HG03103 (cell line): Measurements from ENCODE around the gene MRPS5.

Experiments used
- ATAC-seq: cut with Tn5 transposase; IDR thresholded peaks from one replicate; pipeline ENCODE4 v1.9.1; 2021; ENCODE audit warnings: low read depth; ENCODE audit not compliant: unreplicated experiment

Gene MRPS5

DNA sequence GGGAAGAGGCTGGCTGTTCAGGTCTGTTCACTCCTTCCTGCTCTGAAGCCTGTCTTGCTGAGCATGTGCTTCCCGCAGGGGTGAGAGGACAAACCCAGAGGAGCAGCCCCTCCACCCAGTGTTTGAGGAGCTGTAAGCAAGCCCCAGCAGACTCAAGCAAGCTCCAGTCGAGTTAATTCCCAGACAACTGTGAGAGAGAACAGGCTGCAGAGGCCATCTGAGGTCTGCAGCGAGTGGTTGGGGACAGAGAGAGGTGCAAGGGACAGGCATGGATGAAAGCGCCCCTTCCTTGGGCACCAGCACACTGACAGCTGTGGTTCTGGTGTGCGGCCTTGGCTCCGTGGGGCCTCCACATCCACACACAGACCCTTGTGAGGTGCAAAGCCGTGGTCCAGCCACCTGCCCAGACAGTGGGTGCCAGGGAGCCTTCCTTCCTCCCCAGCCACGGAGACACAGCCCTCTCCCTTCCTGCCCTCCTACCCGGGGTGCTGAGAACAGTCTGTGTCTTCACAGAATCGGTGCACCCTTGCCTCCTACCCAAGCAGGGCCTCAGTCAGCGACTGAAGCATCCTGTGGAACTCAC is 59.9 kb downstream of the MRPS5 start:
- ATAC-seq: no peak

DNA sequence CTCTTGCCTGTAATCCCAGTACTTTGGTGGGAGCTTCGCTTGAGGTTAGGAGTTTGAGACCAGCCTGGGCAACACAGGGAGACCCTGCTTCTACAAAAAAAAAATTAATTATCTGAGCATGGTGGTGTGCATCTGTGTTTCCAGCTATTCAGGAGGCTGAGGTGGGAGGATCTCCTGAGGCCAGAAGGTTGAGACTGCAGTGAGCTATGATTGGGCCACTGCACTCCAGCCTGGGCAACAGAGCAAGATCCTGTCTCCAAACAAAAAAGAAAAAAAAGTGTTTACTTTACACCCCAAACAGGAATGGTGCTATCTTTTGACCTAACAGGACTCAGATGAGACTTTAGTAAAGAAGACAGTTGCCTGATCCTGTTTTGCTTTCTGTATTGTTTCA is 60.5 kb downstream of the MRPS5 start:
- no peak for ATAC-seq

DNA sequence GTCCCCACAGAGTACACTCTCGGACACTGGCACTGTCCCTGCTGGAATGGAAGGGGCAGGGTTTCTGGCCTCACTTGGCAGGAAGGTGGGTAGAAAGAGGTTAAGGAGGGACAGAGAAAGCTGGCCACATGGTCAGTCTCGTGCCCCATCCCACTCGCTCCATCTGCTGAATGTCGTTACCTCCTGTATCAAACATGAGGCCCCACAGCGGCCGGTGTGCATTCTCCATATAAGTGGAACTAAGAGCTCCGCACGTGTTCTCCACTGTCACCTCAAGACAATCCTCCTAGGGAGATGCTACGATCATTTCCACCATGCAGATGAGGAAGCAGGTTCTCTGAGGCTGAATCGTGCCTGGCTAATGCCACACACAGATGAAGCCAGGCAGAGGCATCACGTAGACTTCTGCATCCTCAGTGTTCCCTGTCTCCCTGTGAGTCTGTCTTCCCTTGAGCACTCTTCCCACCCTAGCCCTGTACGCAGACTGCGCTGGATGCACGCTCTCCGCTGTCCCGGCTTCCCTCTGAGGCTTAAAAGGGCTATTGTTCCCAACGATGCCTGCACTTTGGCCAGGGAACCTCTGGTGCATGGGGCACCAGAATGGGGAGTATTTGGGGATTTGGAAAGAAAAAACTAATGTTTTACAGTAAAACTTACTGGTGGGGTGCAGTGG is 61.0 kb downstream of the MRPS5 start:
- ATAC-seq: no peak

DNA sequence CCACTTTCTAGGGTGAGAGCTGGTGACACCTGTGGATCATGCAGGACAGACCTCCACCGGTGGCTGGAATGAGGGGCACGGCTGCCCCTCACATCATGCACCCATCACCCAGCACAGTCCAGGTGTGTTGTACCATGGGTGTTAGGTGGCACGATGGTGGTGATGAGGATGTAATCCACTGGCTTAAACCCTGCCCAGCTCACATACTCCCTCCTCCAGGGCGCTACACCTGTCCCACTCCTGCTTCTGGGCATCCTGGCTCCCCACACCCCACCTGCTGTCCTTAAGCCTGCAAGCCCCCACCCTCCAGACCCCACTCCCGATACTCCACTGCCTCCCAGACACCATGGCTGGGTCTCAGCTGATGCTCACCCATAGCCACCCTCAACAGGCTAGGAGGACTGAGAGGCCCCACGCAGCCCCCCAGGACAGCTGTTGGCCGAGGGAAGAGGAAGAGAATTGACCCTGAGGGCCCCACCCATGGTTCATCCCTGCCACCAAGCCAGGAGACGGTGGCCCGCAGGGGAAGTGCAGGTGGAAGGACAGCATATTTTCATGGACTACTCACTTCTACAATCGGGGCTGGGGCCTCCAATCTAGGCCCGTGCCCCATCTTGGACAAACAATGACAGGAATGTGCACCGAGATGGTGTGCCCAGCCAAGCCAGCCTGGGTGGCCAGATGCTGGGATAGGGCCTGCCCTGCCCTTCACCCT is 61.8 kb downstream of the MRPS5 start:
- ATAC-seq: no peak

DNA sequence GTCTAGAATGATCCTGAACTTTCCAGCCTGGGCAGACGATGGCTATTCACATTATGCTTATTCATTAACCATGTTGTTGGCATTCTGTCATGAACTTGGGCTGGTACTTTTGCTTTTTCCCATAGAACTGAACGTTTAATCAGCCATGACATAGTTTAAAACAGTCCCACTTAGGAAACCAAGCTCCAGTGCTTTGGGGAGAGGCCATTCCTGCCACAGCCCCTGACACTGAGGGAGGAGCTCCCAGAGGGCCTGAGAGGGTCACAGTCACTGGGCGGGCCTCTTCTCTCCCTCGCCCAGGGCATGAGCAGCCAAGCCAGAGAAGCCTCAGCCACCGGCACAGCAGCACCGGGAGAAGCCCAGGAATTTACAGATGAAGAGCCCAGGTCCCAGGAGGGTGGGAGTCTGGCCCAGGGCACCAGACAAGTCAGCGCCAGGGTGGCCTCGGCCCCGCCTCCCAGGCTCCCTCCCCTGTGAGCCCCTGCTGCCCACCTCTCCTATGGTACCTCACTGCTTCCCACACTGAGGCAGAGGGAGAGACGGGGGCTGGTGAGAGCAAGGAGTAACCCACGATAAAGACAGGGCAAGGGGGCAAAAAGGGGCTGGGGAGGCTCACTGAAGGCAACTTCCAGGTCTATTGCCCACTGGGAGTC is 62.5 kb downstream of the MRPS5 start:
- ATAC-seq: no peak

DNA sequence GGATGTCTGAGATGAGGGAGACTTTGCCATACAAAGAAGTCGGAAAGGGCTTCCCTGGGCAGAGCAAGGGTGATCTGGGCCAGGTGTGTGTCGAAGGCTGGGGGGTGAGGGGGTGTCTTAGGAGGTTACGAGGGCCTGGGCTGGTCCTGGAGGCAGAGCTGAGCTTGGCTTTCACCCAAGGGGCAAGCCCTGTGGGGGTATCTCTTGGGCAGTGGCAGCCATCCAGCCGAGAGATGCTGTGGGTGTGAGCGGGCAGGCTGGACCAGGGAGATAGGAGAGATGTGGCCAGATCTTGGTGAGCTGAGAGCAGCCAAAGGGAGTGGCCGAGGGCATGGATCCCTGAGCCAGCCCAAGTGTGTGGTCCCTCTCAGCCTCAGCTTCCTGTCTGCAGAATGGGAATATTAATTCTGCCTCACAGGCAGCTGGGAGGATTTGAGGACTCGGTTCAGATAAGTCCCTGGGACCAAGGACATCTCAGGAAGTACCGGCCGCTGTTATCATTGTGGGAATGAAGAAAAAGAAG is 63.1 kb downstream of the MRPS5 start:
- no peak for ATAC-seq

DNA sequence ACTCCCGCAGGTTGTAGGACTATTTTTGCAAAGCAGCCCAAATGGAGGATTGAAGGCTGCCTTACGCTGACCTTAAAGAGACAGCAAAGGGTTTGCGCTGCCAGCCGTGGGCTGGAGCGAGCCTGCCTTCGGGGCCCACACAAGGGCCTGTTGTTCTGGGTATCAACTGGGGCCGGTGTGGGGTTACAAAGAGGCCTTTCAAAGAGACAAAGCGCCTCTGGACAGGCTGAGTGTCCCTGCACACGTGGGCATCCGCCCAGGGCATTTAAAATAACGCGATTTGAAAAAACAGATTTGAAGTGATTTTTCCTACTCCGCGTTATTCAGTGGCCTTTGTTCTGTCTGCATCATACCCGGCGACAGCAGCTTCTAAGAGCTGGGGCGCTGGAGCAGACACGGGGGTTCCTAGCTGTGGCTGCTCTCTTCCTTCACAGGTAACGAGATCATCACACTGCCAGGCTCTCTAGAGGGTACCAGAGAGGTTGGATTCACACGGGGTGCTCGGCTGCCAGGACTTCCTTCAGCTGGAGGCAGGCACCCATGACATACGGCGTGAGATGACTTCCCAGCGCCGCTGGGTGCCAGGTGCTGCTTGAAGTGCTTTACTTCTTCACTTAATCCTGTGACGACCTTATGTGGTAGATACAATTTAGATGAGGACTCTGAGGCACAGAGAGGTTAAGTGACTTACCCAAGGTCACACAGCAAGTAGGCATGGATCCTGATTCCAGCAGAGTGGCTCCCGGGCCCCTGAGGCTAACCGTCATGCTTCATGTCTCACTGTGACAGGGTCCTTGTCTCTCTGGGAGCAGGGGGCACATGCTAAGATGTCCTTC is 63.9 kb downstream of the MRPS5 start:
- no peak for ATAC-seq

DNA sequence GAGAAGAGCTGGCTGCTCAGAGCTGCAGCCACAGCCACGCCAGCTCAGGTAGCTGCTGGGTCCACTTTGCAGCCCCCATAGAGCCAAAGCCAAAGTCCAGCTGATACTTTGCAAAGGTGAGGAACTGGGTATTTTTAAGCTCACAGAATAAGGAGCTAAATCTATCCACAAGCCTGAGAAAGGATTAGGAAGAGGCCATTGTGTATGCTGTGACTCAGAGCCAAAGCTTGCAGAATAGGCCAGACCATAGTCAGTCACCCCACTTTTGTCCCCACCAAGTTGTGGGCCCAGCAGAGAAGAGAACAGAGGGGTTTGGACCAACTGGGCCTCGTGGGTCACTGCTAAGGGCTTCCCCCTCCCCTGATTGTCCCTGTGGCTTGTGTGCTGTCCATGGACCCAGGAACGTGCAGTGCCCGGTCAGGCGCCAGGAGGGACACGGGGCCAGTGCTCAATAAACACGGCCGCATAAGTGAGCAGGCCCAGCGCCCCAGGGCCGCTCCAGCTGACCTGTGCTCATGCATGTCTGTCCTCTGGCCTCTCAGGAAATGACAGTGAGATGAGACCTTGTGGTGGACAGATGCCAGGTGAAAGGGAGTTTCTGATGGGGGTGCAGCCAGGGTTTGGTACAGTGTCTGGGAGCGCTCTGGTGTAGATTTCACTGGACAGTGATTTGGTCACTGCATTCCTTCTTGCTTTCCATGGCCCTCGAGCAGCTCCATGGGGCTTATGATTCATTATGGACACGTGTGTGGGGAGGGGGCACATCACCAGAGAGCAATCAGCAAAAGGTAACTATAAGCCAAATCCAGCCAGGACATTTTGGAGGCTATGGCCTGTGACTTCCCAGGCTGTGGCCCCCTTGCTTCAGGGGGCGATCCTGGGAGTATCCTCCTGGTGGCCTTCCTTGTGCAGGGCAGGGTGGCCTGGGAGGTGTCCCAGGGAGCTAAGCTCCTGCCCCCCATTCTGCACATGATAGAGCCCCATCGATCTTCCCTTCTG is 64.8 kb downstream of the MRPS5 start:
- ATAC-seq: no peak

DNA sequence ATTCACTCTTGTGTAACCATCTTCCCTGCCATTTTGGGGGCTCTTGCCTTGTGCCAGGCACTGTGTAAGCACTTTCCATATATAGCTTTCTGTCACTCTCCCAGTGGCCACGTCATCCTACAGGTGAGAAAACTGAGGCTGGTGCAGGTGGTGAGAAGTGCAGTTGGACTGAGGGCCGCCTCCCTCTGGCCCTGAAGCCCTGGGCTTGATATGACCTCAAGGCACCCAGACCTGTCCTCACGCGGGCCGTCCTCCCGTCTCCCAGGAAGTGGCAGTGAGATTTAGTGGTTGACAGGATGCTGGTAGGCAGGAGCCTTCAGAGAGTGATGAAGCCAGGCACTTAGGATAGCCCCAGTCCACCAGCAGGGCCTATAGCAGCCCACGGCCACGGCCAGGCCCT is 65.6 kb downstream of the MRPS5 start:
- no peak for ATAC-seq

DNA sequence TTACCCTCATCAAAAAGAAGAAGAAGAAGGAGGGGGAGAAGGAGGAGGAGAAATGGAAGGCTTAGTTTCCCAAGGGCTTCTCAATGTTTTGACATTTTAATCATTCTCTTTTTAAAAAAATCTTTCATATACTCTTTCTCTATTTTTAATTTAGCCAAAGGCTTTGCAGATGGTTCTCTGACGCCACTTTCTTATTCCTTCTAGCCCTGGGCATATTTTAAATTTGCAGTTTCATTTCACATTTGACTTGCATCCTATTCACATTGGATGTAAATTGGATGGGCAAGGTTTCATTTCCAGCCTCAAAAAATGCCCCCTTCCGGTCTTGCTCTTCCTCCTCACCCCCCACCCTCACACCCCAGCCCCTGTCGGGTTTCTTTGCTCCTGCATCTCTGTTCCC is 66.3 kb downstream of the MRPS5 start:
- no peak for ATAC-seq

DNA sequence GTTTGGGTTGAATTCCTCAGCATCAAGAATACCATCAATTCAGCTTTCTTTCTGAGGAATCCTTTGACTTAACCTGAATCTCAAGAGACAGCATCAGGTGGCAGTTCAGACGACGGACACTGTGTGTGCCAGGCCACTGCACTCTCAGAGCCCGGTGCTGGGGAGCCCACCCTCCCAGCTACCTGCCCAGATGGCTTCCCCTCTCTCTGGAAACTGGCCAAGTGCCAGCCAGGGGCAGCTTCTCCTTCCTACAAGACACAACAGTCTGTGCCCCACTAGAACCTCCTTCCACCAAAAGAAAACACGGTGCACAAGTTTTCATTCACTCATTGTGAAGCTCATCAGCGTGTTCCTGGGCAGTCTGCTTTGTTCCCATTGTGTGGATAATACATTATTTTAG is 67.6 kb downstream of the MRPS5 start:
- no peak for ATAC-seq

DNA sequence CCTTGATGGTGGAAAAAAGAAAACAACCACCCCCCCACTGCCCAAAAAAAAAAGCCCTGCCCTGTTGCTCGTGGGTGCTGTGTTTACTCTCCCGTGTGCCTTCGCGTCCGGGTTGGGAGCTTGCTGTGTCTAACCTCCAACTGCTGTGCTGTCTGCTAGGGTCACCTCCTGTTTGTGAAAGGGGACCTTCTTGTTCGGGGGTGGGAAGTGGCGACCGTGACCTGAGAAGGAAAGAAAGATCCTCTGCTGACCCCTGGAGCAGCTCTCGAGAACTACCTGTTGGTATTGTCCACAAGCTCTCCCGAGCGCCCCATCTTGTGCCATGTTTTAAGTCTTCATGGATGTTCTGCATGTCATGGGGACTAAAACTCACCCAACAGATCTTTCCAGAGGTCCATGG is 68.1 kb downstream of the MRPS5 start:
- ATAC-seq: no peak

DNA sequence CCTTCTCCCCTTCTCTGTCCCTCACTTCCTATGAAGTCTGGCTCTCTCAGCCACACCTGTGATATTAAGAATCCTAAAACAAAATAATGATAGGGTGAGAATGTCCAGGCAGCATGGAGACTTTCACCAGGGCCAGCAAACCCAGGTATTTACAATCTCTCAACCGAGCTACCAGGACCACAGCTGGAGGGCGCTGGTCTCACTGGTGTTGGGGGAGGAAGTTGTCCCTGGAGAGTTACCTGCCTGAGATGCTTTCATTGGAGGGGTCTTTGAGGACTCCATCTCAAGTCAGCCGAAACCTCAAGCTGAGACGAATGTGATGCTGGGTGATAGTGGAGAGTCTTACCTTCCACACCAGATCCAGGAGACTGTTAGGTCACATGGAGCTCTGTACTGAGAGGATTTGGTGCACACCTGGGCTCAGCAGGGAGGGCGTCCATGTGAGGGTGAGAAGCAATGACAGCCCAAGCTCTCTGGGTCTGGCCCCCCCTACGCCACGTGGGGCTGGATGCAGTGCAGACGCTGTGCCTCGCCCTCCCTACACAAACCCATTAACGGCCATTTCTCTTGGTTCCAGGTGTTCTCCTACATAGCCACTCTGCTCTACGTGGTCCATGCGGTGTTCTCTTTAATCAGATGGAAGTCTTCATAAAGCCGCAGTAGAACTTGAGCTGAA is 68.7 kb downstream of the MRPS5 start:
- no peak for ATAC-seq

DNA sequence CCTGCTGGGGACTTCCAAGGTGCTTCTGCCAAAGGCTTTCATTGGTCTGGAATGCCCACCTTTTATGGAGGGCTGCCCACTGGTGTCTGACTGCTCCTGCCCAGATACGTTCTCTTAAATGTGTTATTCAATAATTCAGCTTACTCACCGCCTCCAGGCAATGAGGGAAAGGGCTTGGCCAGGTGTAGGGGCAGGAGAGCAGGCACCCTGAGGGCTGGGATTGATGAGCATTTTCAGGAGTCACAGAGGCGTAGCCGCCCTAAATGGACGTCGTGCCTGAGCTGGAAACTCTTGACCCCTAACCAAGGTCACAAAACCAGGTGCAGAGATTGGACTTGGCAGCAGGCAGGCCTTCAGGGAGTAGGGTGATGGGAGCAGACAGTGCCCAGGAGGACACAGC is 69.3 kb downstream of the MRPS5 start:
- ATAC-seq: no peak

DNA sequence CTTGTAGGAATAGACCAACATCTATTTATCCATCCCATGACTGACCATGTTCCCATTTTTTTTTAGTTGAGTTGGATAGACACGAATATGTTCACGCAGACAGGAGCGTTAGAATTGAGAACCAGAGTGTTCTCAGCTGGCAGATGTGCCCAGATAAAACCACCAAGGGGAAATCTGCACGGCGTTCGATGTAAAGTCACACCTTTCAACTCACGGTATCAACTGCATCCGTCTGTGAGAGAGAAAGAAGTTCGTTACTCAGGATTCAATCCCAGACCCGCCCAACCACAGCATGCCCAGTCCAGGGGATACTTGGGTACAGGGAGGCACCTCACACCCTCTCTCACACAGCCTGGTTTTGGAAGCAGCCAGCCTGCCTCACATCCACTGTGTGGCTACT is 70.0 kb downstream of the MRPS5 start:
- no peak for ATAC-seq

DNA sequence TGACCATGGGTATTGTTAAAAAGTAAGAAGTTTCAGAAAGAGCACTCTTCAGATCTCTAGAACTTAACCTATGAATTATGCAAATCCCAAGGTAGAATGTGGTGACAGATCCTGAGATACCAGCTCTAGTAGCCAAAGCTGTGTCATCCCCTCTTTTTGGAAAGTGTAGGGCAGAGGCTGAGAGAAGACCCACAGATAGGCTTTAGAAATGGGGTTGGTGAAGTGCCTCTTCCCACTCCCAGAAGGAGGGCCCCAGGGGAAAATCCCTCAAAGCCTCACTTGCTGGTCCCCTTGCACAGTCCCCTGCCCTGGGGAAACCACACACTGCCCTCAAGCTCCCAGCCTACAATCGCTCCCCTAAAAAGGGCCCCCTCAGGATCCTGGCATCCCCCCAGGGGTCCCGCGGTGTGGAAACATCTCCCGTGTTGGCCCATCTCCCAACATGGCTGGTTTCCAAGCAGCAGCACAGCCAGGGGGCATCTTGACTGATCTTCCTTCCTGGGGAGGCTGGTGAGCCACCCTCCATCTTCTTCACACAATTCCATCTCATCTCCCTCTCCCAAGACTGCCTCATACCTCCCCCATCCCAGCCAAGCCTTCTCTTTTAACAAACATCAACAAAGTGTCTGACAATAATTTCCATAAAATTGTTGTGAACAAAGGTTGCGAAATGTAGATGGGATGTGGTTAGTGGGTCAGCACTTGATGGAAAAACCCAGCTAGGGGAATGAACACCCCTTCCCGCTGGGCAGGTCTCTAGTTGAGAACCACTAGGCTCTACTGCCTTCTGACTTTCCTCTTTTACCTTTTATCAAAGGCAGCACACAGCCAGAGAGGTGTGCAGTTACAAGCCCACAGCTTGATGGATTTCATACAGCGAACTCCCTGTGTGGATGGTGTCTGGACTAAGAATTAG is 71.0 kb downstream of the MRPS5 start:
- ATAC-seq: no peak

DNA sequence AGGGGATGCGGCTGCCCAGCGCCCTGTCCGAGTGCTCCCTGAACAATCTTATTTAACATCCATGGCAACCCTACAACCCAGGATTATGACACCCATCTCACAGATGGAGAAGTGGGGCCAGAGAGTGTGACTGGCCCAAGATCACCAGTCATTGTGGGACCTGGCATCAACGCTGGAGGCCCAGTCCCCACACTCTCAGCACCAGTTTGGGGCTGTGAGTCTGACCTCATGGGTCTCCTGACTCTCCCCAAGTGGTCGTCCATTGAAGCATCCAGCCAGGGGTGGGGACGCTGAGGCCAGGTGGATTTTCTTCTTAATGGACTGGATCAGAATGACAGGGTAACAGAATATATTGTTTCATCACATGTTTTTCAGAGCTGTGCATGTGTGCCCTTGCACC is 71.6 kb downstream of the MRPS5 start:
- ATAC-seq: no peak

DNA sequence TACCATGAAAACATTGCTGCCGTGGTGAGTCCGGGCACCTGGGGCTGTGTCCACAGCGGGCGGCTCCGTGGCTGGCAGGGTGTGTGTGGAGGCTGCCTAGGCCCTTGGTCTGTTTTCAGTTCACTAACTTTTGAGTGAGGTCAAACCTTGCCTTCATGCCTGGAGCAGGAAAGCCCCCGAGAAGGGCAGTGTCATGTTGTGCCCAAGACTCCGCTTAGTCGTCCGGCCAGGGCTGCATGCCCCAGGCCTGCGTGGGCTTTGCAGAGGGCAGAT is 72.0 kb downstream of the MRPS5 start:
- no peak for ATAC-seq
